Transverse colon (tissue), 4 donors: ENCODE measurements around the gene ABRAXAS1. TPM values are rescaled to one million over a fixed set of nuclear protein-coding genes. Genes with fewer than 3 reads are reported as not detected.
"Not testable (repeated sequence)": the region's sequence is repeated elsewhere in the genome, so short reads cannot be mapped to it uniquely, and the experiment has no call there.

Source experiments
- DNase-seq: peaks from one replicate; pipeline ENCODE4 v3.0.0-alpha.2; 2019
- H3K27ac ChIP-seq, 4 donors: fragments of 200-600 bp; sonication (generic); 2 replicates each; pipeline ENCODE4 v1.5.1; 2016 to 2018; ENCODE audit warnings: inconsistent platforms in 4 of 4
- H3K27me3 ChIP-seq: fragments of 200-600 bp; sonication (generic); 2 replicates; pipeline ENCODE4 v1.5.1; 2017; ENCODE audit warnings: inconsistent platforms
- H3K36me3 ChIP-seq, 4 donors: fragments of 200-600 bp; sonication (generic); 2 replicates each; pipeline ENCODE4 v1.5.1; 2017 to 2019; ENCODE audit warnings: inconsistent platforms in 4 of 4
- H3K4me1 ChIP-seq, 4 donors: fragments of 200-600 bp; sonication (generic); 2 replicates each; pipeline ENCODE4 v1.5.1; 2017 to 2020; ENCODE audit warnings: inconsistent platforms in 4 of 4
- H3K4me3 ChIP-seq, 4 donors: fragments of 200-600 bp; sonication (generic); 1 replicate in 1 of 4; 2 replicates in 3 of 4; pipeline versions ENCODE4 v1.5.1 to v1.6.1; 2017 to 2019; ENCODE audit warnings: inconsistent platforms in 4 of 4
- H3K9me3 ChIP-seq, 2 donors: fragments of 200-600 bp; sonication (generic); 2 replicates each; pipeline ENCODE4 v1.5.1; 2017 to 2019; ENCODE audit warnings: inconsistent platforms in 2 of 2
- EP300 ChIP-seq: sonication (generic); formaldehyde crosslinking; IDR thresholded peaks from one replicate; pipeline ENCODE4 v1.6.1; 2017; ENCODE audit warnings: antibody characterized with exemption, low read depth
- POLR2A ChIP-seq: fragments of 450-650 bp; IDR thresholded peaks from one replicate; pipeline ENCODE4 v1.6.1; 2016; ENCODE audit warnings: antibody characterized with exemption, mild to moderate bottlenecking, moderate library complexity
- POLR2AphosphoS5 ChIP-seq, 3 donors: sonication (generic); formaldehyde crosslinking; IDR thresholded peaks; one replicate each; pipeline ENCODE4 v1.6.1; 2016; ENCODE audit warnings: antibody characterized with exemption in 3 of 3
- WGBS, 2 donors: methylation state at CpG; one replicate each; pipeline ENCODE4 v1.1.5; 2018; ENCODE audit warnings: low coverage in 1 of 2; 5-methylcytosine and 5-hydroxymethylcytosine counted together
- in situ Hi-C, 4 donors: fragments of 200-750 bp; cut with MboI; loops; one replicate each; pipeline versions ENCODE4 v1.15.0 to v1.15.1; 2017; ENCODE audit warnings: low sequenced_read_pairs in 3 of 4, low pct_ligation_motif_present in 1 of 4, low pct_unique_long_range_greater_than_20kb in 1 of 4
- intact Hi-C: fragments of 100-400 bp; cut with DNase I; formaldehyde crosslinking; loops from one replicate; pipeline ENCODE4 v1.15.1; 2023; ENCODE audit warnings: low total_unique reads
- total RNA-seq, 4 donors: library from RNA; depleted of rRNA; stranded (reverse); fragments of >200 nt; gene quantifications; one replicate each; pipeline ENCODE4 v1.1.0, GENCODE V29; 2016
- TF ChIP-seq, protein P1 (sequence below), 5 experiments: fragments of 200-600 bp in 3 of 5; fragments of 450-650 bp in 2 of 5; sonication (generic) in 3 of 5; IDR thresholded peaks; 1 replicate in 2 of 5; 2 replicates in 3 of 5; pipeline ENCODE4 v1.5.1; 2016 to 2017; ENCODE audit warnings: antibody characterized with exemption in 5 of 5, inconsistent platforms in 3 of 5, mild to moderate bottlenecking in 2 of 5, moderate library complexity in 1 of 5

ABRAXAS1 gene
- total RNA-seq, 4 donors from 2014 or later, result 5.0 to 12.4 (median 9.7) TPM

DNA sequence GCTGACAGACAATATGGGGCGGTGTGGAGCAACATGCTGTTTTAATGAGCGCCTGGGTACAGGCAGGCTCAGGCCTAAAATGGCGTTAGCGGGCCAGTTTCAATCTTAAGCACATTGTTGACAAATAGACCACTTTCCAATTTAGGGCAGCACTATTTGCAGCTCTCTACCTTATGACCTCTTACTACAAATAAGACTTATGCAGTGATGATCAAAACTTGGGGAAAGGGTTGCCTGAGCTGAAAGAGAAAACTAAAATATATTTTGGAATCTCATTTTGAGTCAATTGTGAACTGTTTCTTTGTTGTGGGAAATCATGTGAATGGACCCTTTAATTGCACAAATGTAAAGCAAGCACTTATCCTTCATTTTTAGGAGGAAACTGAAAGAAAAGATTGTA is 25.5 kb upstream of the ABRAXAS1 start:
- no peaks in the 10 kb centered on the region for H3K27me3 ChIP-seq
- WGBS, 2 donors, result 70 to 82% methylated on average over 2 to 4 of the region's 4 CpGs
- intact Hi-C loops, result no loop called here

GRCh38 chr4:83509156-83509585 is 24.3 kb upstream of the ABRAXAS1 start:
- H3K27me3 ChIP-seq, H3K4me3 ChIP-seq, H3K27ac ChIP-seq, H3K9me3 ChIP-seq, H3K4me1 ChIP-seq, H3K36me3 ChIP-seq: not testable (repeated sequence)
- DNase-seq, result peak; percentile 69
- intact Hi-C loops (loop anchor here (2.0 kb wide), 1 partner anchor 132 kb away; no protein-coding TSS in a partner anchor), in situ Hi-C loops (loop anchor here in 3 of 4 donors (25.0 kb wide), 1 partner anchor 1003 kb away; no protein-coding TSS in a partner anchor)
- TF ChIP-seq, protein P1, sequence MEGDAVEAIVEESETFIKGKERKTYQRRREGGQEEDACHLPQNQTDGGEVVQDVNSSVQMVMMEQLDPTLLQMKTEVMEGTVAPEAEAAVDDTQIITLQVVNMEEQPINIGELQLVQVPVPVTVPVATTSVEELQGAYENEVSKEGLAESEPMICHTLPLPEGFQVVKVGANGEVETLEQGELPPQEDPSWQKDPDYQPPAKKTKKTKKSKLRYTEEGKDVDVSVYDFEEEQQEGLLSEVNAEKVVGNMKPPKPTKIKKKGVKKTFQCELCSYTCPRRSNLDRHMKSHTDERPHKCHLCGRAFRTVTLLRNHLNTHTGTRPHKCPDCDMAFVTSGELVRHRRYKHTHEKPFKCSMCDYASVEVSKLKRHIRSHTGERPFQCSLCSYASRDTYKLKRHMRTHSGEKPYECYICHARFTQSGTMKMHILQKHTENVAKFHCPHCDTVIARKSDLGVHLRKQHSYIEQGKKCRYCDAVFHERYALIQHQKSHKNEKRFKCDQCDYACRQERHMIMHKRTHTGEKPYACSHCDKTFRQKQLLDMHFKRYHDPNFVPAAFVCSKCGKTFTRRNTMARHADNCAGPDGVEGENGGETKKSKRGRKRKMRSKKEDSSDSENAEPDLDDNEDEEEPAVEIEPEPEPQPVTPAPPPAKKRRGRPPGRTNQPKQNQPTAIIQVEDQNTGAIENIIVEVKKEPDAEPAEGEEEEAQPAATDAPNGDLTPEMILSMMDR (IDR thresholded peaks at IDR 0.05), result peak; percentile 69 to 93 (median 82)
- 62 to 63% methylated on average over 3 of the region's 3 CpGs for WGBS, 2 donors

More for the DNA sequence above, 25.5 kb upstream of the ABRAXAS1 start:
- in situ Hi-C loops, result loop anchor here (5.0 to 25.0 kb wide), 3 partner anchors 122 to 1002 kb away; no protein-coding TSS in a partner anchor
- Histone ChIP-seq H3K27ac (no peak overlapping the region), H3K36me3 (no peaks in the 10 kb centered on the region), H3K4me1 (no peaks in the 10 kb centered on the region), H3K4me3 (no peak overlapping the region), H3K9me3 (no peaks in the 10 kb centered on the region)
- no peak for DNase-seq
- TF ChIP-seq POLR2AphosphoS5 (IDR thresholded peaks at IDR 0.05) (no peak), EP300 (no peak), POLR2A (no peak)
- TF ChIP-seq, protein P1 (IDR thresholded peaks at IDR 0.05), result no peak

GRCh38 chr4:83504996-83505395 is 20.1 kb upstream of the ABRAXAS1 start:
- Histone ChIP-seq H3K36me3 (no peaks in the 10 kb centered on the region), H3K27me3 (no peaks in the 10 kb centered on the region), H3K4me1 (no peaks in the 10 kb centered on the region), H3K27ac (no peak overlapping the region), H3K4me3 (no peak overlapping the region), H3K9me3 (no peaks in the 10 kb centered on the region)
- WGBS, 2 donors, result 91 to 96% methylated on average over 5 to 10 of the region's 10 CpGs
- intact Hi-C loops (no loop called here), in situ Hi-C loops (loop anchor here in 3 of 4 donors (25.0 kb wide), 1 partner anchor 1007 kb away; no protein-coding TSS in a partner anchor)
- no peak for DNase-seq
- TF ChIP-seq POLR2AphosphoS5 (IDR thresholded peaks at IDR 0.05), result no peak
- no peak for TF ChIP-seq EP300
- TF ChIP-seq, protein P1 (IDR thresholded peaks at IDR 0.05), result no peak
- no peak for TF ChIP-seq POLR2A

- Histone ChIP-seq H3K27me3 (no peaks in the 10 kb centered on the region), H3K4me3 (no peak overlapping the region), H3K4me1 (no peaks in the 10 kb centered on the region), H3K9me3 (no peaks in the 10 kb centered on the region), H3K36me3 (no peaks in the 10 kb centered on the region), H3K27ac (no peak overlapping the region)
- DNase-seq, result no peak
- WGBS, 2 donors, result 41 to 51% methylated on average over 3 to 4 of the region's 4 CpGs
- in situ Hi-C loops, result loop anchor here in 3 of 4 donors (25.0 kb wide), 1 partner anchor 1008 kb away; no protein-coding TSS in a partner anchor
- intact Hi-C loops, result no loop called here
- TF ChIP-seq POLR2A, result no peak
- TF ChIP-seq, protein P1 (IDR thresholded peaks at IDR 0.05), result no peak
- TF ChIP-seq EP300, result no peak
- TF ChIP-seq POLR2AphosphoS5 (IDR thresholded peaks at IDR 0.05), result no peak
Observed at GRCh38 chr4:83504503-83504902, 19.6 kb upstream of the ABRAXAS1 start.
